Measurements from ENCODE around the gene CNKSR3.

CNKSR3 gene

GRCh38 chr6:154460306-154461071 lies 50.0 kb downstream of the CNKSR3 start:
- Histone ChIP-seq H3K27ac (ENCODE audit: low read length) (no peak overlapping the region), H3K4me3 (ENCODE audit: low read length) (no peak overlapping the region), H3K27me3 (ENCODE audit: low read depth, low read length) (no peaks in the 10 kb centered on the region), H3K9ac (ENCODE audit: low read length) (no peak overlapping the region), H2AFZ (ENCODE audit: low read depth, low read length) (no peak overlapping the region), H3K36me3 (replicated peaks; ENCODE audit: low read depth, low read length) (no peaks in the 10 kb centered on the region), H4K20me1 (ENCODE audit: insufficient read depth, low read length) (no peaks in the 10 kb centered on the region), H3K4me1 (ENCODE audit: low read length) (no peaks in the 10 kb centered on the region), H3K79me2 (ENCODE audit: low read length) (no peaks in the 10 kb centered on the region), H3K9me3 (ENCODE audit: insufficient read depth, low read length) (no peaks in the 10 kb centered on the region), H3K4me2 (ENCODE audit: low read length) (no peak overlapping the region)
- TF ChIP-seq CTCF (IDR thresholded peaks at IDR 0.05; ENCODE audit: low read depth, low read length) (no peak), EZH2phosphoT487 (IDR thresholded peaks at IDR 0.05; ENCODE audit: low read depth) (no peak)

GRCh38 chr6:154459513-154459912 lies 51.0 kb downstream of the CNKSR3 start:
- Histone ChIP-seq H3K36me3 (replicated peaks; ENCODE audit: low read depth, low read length) (no peaks in the 10 kb centered on the region), H3K27ac (ENCODE audit: low read length) (no peak overlapping the region), H2AFZ (ENCODE audit: low read depth, low read length) (no peak overlapping the region), H4K20me1 (ENCODE audit: insufficient read depth, low read length) (no peaks in the 10 kb centered on the region), H3K9me3 (ENCODE audit: insufficient read depth, low read length) (no peaks in the 10 kb centered on the region), H3K27me3 (ENCODE audit: low read depth, low read length) (no peaks in the 10 kb centered on the region), H3K4me3 (ENCODE audit: low read length) (no peak overlapping the region), H3K9ac (ENCODE audit: low read length) (no peak overlapping the region), H3K79me2 (ENCODE audit: low read length) (no peaks in the 10 kb centered on the region), H3K4me1 (ENCODE audit: low read length) (no peaks in the 10 kb centered on the region), H3K4me2 (ENCODE audit: low read length) (no peak overlapping the region)
- no peak for TF ChIP-seq EZH2phosphoT487 (IDR thresholded peaks at IDR 0.05; ENCODE audit: low read depth)
- no peak for TF ChIP-seq CTCF (IDR thresholded peaks at IDR 0.05; ENCODE audit: low read depth, low read length)

- Histone ChIP-seq H3K9ac (ENCODE audit: low read length) (no peak overlapping the region), H4K20me1 (ENCODE audit: insufficient read depth, low read length) (no peaks in the 10 kb centered on the region), H2AFZ (ENCODE audit: low read depth, low read length) (no peak overlapping the region), H3K4me3 (ENCODE audit: low read length) (no peak overlapping the region), H3K4me2 (ENCODE audit: low read length) (no peak overlapping the region), H3K4me1 (ENCODE audit: low read length) (no peaks in the 10 kb centered on the region), H3K9me3 (ENCODE audit: insufficient read depth, low read length) (no peaks in the 10 kb centered on the region), H3K27me3 (ENCODE audit: low read depth, low read length) (no peaks in the 10 kb centered on the region), H3K27ac (ENCODE audit: low read length) (no peak overlapping the region), H3K79me2 (ENCODE audit: low read length) (no peaks in the 10 kb centered on the region), H3K36me3 (replicated peaks; ENCODE audit: low read depth, low read length) (no peaks in the 10 kb centered on the region)
- no peak for TF ChIP-seq EZH2phosphoT487 (IDR thresholded peaks at IDR 0.05; ENCODE audit: low read depth)
- TF ChIP-seq CTCF (IDR thresholded peaks at IDR 0.05; ENCODE audit: low read depth, low read length): no peak
These were observed 51.7 kb downstream of the CNKSR3 start for GRCh38 chr6:154458565-154459470.

- Histone ChIP-seq H3K79me2 (ENCODE audit: low read length) (no peaks in the 10 kb centered on the region), H3K9ac (ENCODE audit: low read length) (no peak overlapping the region), H3K27me3 (ENCODE audit: low read depth, low read length) (0 out of 2 replicates have a peak, but pooled peaks cover 3% of the 10 kb centered on the region), H3K27ac (ENCODE audit: low read length) (no peak overlapping the region), H3K4me1 (ENCODE audit: low read length) (no peaks in the 10 kb centered on the region), H4K20me1 (ENCODE audit: insufficient read depth, low read length) (no peaks in the 10 kb centered on the region), H3K4me3 (ENCODE audit: low read length) (no peak overlapping the region), H3K9me3 (ENCODE audit: insufficient read depth, low read length) (no peaks in the 10 kb centered on the region), H2AFZ (ENCODE audit: low read depth, low read length) (no peak overlapping the region), H3K36me3 (replicated peaks; ENCODE audit: low read depth, low read length) (no peaks in the 10 kb centered on the region), H3K4me2 (ENCODE audit: low read length) (no peak overlapping the region)
- TF ChIP-seq CTCF (IDR thresholded peaks at IDR 0.05; ENCODE audit: low read depth, low read length) (no peak), EZH2phosphoT487 (IDR thresholded peaks at IDR 0.05; ENCODE audit: low read depth) (no peak)
These were observed 52.6 kb downstream of the CNKSR3 start for GRCh38 chr6:154457881-154458284.

All from OCI-LY3 (cell line).